NCI-H345 treated with DMSO at 0.1 percent for 48 hours (cell line): ENCODE data around the gene MYRIP.

Experiments
- DNase-seq: peaks from one replicate; lab custom pipeline; 2025; ENCODE audit not compliant: unreplicated experiment; lab: John Stamatoyannopoulos, UW

MYRIP gene

GRCh38 chr3:39961230-39961629 lies 151.8 kb downstream of the MYRIP start:
- no peak for DNase-seq

- DNase-seq, result no peak
Observed at GRCh38 chr3:39962581-39962980, 153.2 kb downstream of the MYRIP start.

GRCh38 chr3:39965461-39965860 lies 156.1 kb downstream of the MYRIP start:
- DNase-seq, result no peak

GRCh38 chr3:39965997-39966396 lies 156.6 kb downstream of the MYRIP start:
- no peak for DNase-seq

- no peak for DNase-seq
Observed at GRCh38 chr3:39970982-39971381, 161.6 kb downstream of the MYRIP start.

- DNase-seq, result no peak
Observed at GRCh38 chr3:39971559-39972031, 162.2 kb downstream of the MYRIP start.

- DNase-seq, result no peak
Observed at GRCh38 chr3:39972508-39972907, 163.1 kb downstream of the MYRIP start.

GRCh38 chr3:39977058-39977794 lies 167.8 kb downstream of the MYRIP start:
- no peak for DNase-seq

GRCh38 chr3:39978308-39978707 lies 168.9 kb downstream of the MYRIP start:
- DNase-seq, result no peak

- no peak for DNase-seq
Observed at GRCh38 chr3:39980058-39980457, 170.6 kb downstream of the MYRIP start.

- DNase-seq, result no peak
Observed at GRCh38 chr3:39980781-39981180, 171.4 kb downstream of the MYRIP start.

- DNase-seq, result no peak
Observed at GRCh38 chr3:39981547-39982184, 172.3 kb downstream of the MYRIP start.

GRCh38 chr3:39982665-39983357 lies 173.4 kb downstream of the MYRIP start:
- no peak for DNase-seq

- no peak for DNase-seq
Observed at GRCh38 chr3:39989746-39990145, 180.3 kb downstream of the MYRIP start.

- no peak for DNase-seq
Observed at GRCh38 chr3:39990532-39990931, 181.1 kb downstream of the MYRIP start.

GRCh38 chr3:40008796-40009195 lies 199.4 kb downstream of the MYRIP start:
- no peak for DNase-seq

GRCh38 chr3:40009991-40010390 lies 200.6 kb downstream of the MYRIP start:
- no peak for DNase-seq

- DNase-seq, result no peak
Observed at GRCh38 chr3:40012381-40012780, 203.0 kb downstream of the MYRIP start.

- DNase-seq, result no peak
Observed at GRCh38 chr3:40016391-40016790, 207.0 kb downstream of the MYRIP start.

- DNase-seq, result no peak
Observed at GRCh38 chr3:40018369-40018768, 209.0 kb downstream of the MYRIP start.

- no peak for DNase-seq
Observed at GRCh38 chr3:40019376-40019775, 210.0 kb downstream of the MYRIP start.

- no peak for DNase-seq
Observed at GRCh38 chr3:40020689-40021088, 211.3 kb downstream of the MYRIP start.
